22Rv1 (cell line): ENCODE measurements around the gene TMEM121.
A peak's percentile ranks its signal among the peaks of the same experiment; 100 is the strongest.

Experiments used
- H3K27ac ChIP-seq: fragments of 450-650 bp; 2 replicates; pipeline ENCODE4 v1.5.1; 2017
- ZFX ChIP-seq: fragments of 450-650 bp; IDR thresholded peaks from 2 replicates; pipeline ENCODE4 v1.6.1; 2017; ENCODE audit warnings: antibody characterized with exemption, borderline replicate concordance
- TF ChIP-seq, protein P1 (sequence below): fragments of 450-650 bp; IDR thresholded peaks from 2 replicates; pipeline ENCODE4 v1.5.1; 2017; ENCODE audit warnings: mild to moderate bottlenecking

Gene TMEM121

DNA sequence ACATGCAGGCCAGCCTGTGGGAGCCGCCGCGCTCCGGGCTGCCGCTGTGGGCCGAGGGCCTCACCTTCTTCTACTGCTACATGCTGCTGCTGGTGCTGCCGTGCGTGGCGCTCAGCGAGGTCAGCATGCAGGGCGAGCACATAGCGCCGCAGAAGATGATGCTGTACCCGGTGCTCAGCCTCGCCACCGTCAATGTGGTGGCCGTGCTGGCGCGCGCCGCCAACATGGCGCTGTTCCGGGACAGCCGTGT lies 2.9 kb downstream of the TMEM121 start:
- TF ChIP-seq, protein P1, sequence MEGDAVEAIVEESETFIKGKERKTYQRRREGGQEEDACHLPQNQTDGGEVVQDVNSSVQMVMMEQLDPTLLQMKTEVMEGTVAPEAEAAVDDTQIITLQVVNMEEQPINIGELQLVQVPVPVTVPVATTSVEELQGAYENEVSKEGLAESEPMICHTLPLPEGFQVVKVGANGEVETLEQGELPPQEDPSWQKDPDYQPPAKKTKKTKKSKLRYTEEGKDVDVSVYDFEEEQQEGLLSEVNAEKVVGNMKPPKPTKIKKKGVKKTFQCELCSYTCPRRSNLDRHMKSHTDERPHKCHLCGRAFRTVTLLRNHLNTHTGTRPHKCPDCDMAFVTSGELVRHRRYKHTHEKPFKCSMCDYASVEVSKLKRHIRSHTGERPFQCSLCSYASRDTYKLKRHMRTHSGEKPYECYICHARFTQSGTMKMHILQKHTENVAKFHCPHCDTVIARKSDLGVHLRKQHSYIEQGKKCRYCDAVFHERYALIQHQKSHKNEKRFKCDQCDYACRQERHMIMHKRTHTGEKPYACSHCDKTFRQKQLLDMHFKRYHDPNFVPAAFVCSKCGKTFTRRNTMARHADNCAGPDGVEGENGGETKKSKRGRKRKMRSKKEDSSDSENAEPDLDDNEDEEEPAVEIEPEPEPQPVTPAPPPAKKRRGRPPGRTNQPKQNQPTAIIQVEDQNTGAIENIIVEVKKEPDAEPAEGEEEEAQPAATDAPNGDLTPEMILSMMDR = no peak
- TF ChIP-seq ZFX = no peak

DNA sequence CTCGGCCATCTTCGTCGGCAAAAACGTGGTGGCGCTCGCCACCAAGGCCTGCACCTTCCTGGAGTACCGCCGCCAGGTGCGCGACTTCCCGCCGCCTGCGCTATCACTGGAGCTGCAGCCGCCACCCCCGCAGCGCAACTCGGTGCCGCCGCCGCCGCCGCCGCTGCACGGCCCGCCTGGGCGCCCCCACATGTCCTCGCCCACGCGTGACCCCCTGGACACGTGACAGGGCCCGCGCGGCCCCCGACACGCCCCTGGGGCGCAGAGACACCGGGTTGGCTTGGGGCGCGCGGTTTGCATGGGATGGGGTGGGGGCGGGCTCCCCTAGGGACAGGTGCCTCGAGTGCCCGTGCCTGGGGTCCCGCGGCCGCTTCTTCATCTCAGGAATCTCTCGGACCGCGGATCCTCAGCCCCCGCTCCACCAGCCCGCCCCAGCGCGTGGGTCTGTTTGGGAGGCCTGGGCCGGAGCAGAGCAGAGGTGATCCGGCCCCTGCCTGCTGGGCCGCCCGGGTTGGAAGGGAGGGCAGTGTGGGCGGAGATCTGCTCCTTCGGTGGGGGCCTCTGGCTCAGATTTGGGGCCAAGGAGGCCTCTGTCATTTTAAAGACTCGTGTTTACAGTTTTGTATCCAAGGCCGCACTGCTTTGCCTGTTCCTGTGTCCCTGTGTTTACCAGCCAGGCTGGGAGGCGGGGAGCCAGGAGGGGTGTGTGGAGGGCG lies 3.3 kb downstream of the TMEM121 start:
- no peak for TF ChIP-seq ZFX
- TF ChIP-seq, protein P1 = no peak
- H3K27ac ChIP-seq = no peak overlapping the region

More for the DNA sequence above, 2.9 kb downstream of the TMEM121 start:
- no peak overlapping the region for H3K27ac ChIP-seq

DNA sequence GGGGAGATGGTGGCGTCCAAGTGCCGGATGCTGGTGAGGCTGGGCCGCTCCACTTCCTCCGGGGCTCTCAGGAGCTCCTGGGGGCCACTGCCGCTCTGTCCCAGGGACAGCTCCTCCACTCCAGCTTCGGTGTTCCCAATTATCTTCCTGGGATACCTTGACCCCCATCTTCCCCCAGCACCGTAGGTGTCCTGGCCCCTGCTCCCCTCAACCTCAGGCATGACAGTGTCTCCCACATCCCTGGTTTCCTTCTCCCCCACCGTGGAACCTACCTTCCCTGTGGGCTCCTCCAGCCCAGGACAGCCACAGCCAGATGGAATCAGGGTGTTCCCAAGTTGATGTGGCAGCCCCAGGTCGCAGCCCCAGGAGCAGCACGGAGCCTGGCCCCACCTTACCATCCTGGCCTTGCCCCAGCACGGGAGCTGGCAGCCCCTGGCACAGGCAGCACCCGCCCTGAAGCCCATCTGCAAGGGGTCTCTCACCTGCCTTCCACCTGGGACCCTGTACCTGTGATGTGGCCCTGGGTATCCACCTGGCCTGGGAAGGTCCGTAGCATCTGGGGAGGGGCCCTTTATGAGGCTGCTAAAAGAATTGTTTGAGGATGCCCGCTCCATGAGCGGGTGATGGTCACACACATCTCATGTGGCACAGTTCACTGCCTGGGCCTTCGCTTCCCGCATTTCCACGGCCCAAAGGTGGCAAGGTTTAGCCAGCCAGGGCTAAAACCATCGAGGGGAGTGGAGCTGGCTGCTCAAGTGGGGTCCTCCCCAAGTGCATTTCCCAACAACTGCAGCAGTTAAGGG lies 4.1 kb downstream of the TMEM121 start:
- H3K27ac ChIP-seq = no peak overlapping the region
- no peak for TF ChIP-seq ZFX
- TF ChIP-seq, protein P1 = no peak

DNA sequence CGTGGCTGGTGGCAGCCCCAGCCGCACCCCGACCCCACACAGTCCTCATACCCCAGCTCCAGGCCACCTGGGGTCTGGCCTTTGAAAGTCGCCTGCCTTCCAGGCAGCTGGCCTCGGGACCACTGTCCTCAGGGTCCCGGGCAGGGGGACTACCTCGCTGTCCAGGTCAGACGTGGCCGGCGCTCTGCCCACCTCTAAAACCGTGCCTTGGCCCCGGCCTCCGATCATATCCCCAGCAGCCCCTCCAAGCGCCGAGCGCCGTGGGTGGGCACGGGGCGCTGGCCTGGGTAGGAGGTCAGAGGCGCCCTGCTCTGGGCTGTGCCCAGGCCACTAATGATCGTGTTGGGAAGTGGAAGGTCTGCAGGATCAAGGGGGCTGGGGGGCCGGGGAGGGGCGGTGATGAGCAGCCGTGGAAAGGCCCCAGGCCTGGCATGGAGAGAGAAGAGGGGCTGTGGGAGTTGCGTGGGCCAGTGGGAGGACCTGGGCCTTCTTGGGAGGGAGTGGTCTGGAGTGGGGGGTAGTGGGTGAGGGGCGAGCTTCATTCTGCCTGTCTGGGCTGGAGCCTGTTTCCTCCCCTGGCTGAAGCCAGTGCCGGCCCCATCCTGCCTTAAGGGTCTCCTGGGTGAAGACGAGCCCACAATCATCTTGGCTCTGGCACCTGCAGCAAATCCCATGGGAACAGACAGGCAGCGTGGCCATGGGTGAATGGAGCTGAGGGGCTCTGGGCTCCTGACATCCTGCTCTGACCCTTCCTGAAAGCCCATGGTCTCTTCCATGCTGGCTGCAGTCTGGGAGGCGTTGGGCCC lies 4.9 kb downstream of the TMEM121 start:
- TF ChIP-seq, protein P1 = no peak
- no peak for TF ChIP-seq ZFX
- no peak overlapping the region for H3K27ac ChIP-seq

DNA sequence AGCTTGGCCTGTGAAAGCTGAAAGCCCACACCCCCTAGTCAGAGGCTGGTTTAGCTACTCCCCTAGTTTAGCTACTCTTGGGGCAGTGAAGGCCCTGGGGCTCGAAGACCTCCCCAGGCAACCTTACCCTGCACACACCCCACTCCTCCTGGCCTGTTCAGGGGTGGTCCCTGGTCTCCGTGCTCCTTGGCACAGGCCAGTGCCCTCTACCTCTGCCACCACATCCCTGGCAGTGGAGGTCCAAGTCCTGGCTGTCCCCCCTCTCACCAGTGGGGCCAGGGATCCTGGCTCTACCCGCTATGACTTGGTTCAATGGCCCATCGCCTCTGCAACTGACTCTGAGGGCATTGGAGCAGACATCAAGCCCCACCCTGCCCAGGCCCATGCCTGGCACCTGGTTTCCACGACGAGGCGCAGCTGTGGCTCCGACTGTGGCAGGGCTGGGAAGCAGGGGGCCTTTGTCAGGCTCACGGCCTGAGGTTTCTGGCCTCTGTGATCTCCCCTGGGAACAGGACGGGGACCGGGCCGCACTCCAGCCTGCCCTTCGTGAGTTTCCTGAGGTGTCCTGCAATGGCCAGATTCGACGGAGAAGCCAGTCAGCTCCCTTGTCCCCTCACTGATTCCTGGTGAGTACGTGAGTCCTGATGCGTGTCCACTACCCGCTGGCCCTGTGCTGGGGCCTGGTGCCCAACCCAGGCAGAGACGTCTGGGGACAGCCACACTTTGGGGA lies 5.7 kb downstream of the TMEM121 start:
- no peak for TF ChIP-seq ZFX
- TF ChIP-seq, protein P1 = no peak
- H3K27ac ChIP-seq = no peak overlapping the region

DNA sequence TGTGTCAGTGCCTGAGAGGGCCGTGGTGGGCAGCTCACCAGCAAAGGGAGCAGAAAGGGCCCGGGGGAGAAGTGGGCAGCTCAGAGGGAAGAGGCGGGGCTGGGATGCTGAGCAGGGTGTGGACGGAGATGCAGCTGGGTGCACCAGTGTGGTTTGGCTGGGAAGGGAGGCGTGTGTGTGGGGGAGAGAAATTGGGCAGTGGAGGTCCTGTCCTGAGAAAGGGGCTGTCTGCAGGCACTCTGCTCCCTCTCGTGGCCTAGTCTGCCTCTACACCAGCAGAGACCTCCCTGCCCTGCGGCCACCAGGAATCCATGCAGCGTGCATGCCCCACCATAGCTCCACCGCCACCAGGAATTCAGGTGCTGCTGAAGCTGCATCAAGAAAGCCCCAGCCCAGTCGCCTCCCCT lies 6.4 kb downstream of the TMEM121 start:
- H3K27ac ChIP-seq = no peak overlapping the region

More for the DNA sequence above, 6.4 kb downstream of the TMEM121 start:
- TF ChIP-seq ZFX = no peak
- TF ChIP-seq, protein P1 = peak; percentile 46
